GM19395 (cell line): ENCODE data around the gene LEKR1.

Source experiments
- ATAC-seq: cut with Tn5 transposase; IDR thresholded peaks from one replicate; pipeline ENCODE4 v1.9.1; 2021; ENCODE audit warnings: mild to moderate bottlenecking, moderate library complexity; ENCODE audit not compliant: unreplicated experiment

Gene LEKR1

GRCh38 chr3:157092230-157092629, 266.1 kb downstream of the LEKR1 start:
- ATAC-seq, result no peak

GRCh38 chr3:157093096-157093495, 266.9 kb downstream of the LEKR1 start:
- no peak for ATAC-seq

GRCh38 chr3:157094301-157094700, 268.1 kb downstream of the LEKR1 start:
- ATAC-seq, result no peak

GRCh38 chr3:157094751-157095480, 268.8 kb downstream of the LEKR1 start:
- no peak for ATAC-seq
